Fibroblast of lung (primary cell): ENCODE results near the gene PPP4R4.

ENCODE experiments used
- EZH2 ChIP-seq: IDR thresholded peaks from 2 replicates; pipeline ENCODE4 v1.5.1; 2012; ENCODE audit warnings: low read length, control low read depth, mild to moderate bottlenecking; ENCODE audit errors: missing control alignments
- TF ChIP-seq, protein P1 (sequence below), 2 donors: IDR thresholded peaks in 1 of 2; conservative IDR thresholded peaks in 1 of 2; 1 replicate in 1 of 2; 2 replicates in 1 of 2; pipeline ENCODE4 v1.5.1; 2011 to 2012; ENCODE audit warnings: low read length in 2 of 2, control low read depth in 1 of 2, inconsistent platforms in 1 of 2, low read depth in 1 of 2, mild to moderate bottlenecking in 1 of 2

DNA sequence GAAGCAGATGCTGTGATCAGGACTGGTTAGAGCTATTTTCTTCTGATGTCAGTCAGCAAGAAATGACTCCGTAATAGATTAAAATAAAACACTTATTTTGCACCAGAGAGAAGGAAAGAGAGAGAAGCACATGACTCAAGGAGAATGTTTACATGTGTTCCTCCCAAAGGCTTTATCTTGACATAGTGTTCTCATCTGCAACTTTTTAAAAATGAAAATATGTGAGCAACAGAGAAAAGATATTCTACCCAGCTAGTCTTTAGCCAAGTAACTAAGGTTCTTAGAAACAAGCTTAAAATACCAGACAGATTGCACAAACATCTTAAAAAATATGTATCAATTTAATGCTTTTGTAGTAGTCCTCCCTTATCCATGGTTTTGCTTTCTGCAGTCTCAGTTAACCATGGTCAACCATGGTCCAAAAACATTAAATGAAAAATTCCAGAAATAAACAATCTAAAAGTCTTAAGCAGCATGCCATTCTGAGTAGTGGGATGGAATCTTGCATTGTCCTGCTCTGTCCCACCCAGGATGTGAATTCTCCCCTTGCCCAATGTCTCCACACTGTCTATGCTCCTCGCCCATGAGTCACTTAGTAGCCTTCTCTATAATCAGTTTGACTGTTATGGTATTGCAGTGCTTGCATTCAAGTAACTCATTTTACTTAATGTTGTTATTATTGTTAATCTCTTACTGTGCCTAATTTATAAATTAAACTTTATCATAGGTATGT lies 109.0 kb downstream of the PPP4R4 start:
- TF ChIP-seq, protein P1, sequence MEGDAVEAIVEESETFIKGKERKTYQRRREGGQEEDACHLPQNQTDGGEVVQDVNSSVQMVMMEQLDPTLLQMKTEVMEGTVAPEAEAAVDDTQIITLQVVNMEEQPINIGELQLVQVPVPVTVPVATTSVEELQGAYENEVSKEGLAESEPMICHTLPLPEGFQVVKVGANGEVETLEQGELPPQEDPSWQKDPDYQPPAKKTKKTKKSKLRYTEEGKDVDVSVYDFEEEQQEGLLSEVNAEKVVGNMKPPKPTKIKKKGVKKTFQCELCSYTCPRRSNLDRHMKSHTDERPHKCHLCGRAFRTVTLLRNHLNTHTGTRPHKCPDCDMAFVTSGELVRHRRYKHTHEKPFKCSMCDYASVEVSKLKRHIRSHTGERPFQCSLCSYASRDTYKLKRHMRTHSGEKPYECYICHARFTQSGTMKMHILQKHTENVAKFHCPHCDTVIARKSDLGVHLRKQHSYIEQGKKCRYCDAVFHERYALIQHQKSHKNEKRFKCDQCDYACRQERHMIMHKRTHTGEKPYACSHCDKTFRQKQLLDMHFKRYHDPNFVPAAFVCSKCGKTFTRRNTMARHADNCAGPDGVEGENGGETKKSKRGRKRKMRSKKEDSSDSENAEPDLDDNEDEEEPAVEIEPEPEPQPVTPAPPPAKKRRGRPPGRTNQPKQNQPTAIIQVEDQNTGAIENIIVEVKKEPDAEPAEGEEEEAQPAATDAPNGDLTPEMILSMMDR (conservative IDR thresholded peaks at IDR 0.05 in 1 of 2, IDR thresholded peaks at IDR 0.05 in 1 of 2; ENCODE audit: low read depth in 1 of 2, low read length in 2 of 2) = no peak
- TF ChIP-seq EZH2 = no peak
